Stimulated activated CD8-positive, alpha-beta memory T cell treated with anti-CD3 and anti-CD28 coated beads, Interleukin-7, amount 100 ng/mL, for 48 hours (primary cell): ENCODE data around the gene ARID4B.
"Not testable (repeated sequence)": the region's sequence is repeated elsewhere in the genome, so short reads cannot be mapped to it uniquely, and the experiment has no call there.

Experiments used
- DNase-seq, 2 donors: peaks; one replicate each; pipeline ENCODE4 v3.0.0-alpha.2; 2020; ENCODE audit warnings: low read depth in 1 of 2; ENCODE audit errors: extremely low read depth in 1 of 2

Gene ARID4B, protein sequence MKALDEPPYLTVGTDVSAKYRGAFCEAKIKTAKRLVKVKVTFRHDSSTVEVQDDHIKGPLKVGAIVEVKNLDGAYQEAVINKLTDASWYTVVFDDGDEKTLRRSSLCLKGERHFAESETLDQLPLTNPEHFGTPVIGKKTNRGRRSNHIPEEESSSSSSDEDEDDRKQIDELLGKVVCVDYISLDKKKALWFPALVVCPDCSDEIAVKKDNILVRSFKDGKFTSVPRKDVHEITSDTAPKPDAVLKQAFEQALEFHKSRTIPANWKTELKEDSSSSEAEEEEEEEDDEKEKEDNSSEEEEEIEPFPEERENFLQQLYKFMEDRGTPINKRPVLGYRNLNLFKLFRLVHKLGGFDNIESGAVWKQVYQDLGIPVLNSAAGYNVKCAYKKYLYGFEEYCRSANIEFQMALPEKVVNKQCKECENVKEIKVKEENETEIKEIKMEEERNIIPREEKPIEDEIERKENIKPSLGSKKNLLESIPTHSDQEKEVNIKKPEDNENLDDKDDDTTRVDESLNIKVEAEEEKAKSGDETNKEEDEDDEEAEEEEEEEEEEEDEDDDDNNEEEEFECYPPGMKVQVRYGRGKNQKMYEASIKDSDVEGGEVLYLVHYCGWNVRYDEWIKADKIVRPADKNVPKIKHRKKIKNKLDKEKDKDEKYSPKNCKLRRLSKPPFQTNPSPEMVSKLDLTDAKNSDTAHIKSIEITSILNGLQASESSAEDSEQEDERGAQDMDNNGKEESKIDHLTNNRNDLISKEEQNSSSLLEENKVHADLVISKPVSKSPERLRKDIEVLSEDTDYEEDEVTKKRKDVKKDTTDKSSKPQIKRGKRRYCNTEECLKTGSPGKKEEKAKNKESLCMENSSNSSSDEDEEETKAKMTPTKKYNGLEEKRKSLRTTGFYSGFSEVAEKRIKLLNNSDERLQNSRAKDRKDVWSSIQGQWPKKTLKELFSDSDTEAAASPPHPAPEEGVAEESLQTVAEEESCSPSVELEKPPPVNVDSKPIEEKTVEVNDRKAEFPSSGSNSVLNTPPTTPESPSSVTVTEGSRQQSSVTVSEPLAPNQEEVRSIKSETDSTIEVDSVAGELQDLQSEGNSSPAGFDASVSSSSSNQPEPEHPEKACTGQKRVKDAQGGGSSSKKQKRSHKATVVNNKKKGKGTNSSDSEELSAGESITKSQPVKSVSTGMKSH (N-terminal part only)

DNA sequence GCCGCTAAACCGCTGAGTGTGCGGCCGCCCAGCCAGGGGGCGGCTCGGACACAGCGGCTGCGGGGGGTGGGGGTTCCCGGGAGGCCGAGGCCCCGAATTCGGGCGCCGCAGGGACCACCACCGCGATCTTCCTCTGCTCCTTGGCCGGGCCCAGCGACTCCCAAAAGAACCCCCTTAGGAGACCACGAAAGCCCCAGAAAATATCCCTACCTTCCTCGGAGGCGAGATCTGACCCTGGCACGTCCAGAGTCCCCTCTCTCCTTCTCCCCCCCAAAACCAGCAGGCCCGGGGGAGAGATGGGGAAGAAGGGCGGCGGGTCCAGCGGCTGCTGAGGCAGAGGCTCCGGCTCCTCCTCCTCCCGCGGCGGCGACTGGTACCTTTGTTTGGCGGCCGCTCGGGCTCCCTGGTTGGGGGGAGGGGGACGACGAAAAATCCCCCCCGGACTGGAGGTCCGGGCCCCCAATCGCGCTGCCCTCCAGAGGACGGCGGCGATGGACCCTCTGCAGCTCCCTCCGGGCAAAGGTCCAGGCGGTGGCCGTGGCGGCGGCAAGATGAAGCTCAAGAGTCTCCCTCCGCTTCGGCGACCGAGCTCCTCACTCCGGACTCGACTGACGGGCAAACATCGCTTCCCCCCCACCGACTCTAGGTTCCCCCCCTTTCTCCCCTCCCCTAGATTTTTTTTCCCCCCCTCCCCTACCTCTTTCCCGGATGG is at the start of gene ARID4B:
ARID4B (minus strand) TSS at position 621 of the 712 bp plus-strand sequence. CDS start 1,260 bp downstream, outside the sequence.
- peak in 1 of 2 donors; percentile 17 for DNase-seq

DNA sequence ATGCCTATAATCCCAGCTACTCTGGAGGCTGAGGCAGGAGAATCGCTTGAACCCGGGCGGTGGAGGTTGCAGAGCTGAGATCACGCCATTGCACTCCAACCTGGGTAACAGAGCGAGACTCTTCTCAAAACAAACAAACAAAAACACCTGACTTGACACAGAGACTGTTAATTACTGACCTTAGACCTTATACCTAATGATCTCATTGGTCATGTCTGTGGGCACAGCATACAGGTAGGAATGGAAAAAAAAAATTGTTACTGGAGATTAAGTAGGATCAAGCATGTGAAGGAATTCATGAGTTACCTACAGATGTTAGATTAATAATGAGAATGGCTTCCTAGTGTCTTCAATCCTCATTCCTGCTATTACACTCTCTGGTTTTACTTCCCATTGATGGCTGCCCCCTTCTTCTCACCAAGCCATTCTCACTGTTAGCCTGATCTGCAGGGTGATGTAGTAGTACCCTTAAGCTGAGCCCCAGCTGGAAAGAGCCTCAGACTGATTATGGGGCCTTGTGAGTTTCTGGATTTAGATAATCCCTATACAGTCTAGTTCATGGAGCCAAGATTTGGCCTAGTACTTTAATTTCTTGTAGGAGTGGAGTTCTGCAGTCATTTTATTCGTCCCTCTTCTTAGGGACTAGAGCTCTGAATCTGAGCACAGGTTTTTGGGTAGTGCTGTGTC is 48.1 kb upstream of the ARID4B start:
- no peak for DNase-seq

DNA sequence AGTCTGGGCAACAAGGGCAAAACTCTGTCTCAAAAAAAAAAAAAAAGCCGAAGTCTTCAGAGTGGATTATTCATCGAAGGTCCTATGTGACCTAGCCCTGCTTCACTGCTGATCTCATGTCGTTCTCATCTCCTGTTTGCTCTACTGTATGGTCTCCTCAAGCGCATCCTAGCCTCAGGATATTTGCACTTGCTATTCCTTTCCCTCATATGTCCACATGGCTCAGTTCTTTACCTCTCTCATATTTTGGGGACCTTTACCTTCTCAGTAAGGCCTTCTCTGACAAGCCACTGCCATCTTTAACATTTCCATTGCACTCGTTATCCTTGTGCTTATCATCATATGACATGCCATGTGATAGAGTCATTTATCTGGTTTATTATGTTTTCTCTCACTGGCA is 41.8 kb upstream of the ARID4B start:
- DNase-seq, result no peak

DNA sequence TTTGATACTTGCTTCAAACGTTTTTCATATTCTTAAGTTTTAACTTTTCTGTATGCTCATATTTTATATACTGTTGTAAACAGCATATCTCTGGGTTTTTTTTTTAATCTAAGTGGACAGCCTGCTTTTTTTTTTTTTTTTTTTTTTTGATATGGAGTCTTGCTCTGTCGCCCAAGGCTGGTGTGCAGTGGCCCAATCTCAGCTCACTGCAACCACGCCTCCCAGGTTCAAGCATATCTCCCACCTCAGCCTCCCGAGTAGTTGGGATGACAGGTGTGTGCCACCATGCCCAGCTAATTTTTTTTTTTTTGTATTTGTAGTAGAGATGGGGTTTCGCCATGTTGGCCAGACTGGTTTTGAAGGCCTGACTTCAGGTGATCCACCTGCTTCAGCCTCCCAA is 40.4 kb upstream of the ARID4B start:
- no peak for DNase-seq

DNA sequence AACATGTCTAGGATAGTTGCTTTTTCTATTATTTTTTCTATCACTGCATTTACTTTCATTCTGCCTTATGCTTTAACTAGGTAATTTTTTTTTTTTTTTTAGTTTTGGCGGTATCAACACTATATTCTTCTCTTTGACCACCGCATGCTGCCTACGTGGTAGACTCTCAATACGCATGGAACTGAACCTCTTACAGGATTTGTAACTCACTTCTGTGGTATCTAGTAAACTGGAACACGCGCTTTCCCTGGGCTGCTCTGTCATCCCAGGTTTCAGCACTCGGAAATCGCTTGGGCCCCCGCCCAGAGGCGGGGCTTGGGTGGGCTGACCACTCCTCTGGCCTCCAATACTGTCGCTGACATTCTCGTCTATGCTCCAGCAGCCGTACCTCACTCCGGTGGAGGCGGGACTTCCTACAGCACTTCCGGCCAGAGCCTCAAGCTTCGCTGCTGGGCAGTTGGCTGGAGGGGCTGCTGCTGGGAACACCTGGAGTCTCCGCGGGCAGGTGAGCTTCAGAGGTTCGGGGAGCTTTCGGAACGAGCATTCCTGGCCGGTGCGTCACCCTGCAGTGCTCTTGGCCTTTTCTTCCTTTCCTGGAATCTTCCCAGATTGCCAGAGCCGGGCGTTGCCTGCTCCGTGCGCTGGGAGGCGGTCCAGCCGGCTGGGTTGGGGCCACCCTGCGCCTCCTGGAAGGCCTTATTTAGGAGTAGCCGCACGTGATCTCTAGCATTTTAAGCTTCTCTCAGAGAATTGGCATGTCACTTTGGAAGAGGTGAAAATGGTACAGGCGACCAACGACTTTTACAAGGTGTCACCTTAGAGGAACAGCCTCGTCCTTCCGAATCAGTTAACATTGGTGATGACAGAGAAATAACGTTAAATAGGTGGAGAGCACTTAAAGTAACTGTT is 39.3 kb upstream of the ARID4B start, which contains the start of gene TBCE:
TBCE (plus strand) TSS at position 428 of the 909 bp plus-strand sequence. CDS start 12,623 bp downstream, outside the sequence.
- DNase-seq, result peak; percentile 78 to 88

DNA sequence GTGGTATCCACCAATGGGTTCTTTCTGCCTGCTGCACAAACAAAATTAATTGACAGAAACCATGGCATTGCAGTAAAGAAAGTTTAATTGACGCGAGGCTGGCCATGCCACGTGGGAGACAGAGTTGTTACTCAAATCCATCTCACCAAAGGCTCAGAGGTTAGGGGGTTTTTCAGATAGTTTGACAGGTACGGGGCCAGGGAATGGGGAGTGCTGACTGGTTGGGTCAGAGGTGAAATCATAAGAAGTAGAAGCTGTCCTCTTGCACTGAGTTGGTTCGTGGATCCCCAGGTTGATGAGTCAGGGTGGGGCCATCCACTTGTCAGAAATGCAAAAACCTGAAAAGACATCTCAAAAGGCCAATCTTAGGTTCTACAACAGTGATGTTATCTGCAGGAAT is 38.3 kb upstream of the ARID4B start:
- DNase-seq, result peak; percentile 3 to 40

DNA sequence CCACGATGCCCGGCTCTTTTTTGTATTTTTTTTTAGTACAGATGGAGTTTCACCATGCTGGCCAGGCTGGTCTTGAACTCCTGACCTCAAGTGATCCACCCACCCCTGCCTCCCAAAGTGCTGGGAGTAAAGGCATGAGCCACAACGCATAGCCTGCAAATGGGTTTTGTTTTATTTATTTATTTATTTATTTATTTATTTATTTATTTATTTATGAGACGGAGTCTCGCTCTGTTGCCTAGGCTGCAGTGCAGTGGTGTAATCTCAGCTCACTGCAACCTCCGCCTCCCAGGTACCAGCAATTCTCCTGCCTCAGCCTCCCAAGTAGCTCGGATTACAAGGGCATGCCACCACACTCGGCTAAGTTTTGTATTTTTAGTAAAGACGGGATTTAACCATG is 36.2 kb upstream of the ARID4B start:
- not testable (repeated sequence) for DNase-seq

DNA sequence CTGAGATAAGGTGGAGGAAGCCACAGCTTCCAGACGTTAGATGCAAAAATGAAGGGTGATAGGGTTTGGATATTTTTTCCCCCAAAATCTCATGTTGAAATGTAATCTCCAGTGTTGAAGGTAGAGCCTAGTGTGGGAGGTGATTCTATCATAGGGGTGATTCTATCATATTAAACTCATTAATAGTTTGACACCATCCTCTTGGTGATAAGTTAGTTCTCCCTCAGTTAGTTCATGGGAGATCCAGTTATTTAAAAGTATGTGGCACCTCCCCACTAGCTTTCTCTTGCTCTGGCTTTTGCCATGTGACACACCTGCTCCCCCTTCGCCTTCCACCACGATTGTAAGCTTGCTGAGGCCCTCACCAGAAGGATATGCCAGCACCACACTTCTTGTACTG is 30.9 kb upstream of the ARID4B start:
- DNase-seq, result no peak

DNA sequence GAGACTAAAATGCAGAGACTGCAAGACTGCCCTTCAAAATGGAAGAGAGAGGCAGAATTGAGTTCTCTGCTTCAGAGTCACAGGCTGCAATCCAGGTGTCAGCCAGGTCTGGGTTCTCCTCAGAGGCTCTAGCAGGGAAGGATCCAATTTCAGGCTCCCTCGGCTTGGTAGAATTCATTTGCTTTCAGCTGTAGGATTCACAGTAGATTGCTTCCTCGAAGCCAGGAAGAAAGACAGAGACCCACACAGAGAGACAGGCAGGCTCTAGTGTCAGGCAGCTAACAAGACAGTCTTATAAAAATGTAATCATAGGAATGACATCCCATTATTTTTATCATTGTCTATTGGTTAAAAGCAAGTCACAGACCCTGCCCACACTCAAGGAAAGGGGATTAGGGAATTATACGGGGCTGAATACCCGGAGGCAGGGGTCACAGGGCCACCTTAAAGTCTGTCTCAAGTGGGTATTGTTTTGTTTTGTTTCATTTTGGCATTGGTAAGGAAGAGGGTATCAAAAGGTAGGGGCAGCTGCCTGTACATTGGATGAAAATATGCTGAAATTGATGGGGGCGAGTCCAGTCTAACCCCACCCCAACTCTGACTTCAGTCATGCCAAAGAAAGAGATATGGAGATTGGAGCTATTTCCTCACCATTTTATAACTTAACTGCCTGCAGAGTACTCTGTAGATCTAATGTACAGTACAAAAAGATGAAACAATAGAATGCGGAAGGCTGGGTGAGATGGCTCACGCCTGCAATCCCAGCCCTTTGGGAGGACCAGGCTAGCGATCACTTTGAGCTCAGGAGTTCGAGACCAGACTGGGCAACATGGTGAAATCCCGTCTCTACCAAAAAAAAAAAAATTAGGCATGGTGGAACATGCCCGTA is 29.8 kb upstream of the ARID4B start:
- DNase-seq, result no peak

DNA sequence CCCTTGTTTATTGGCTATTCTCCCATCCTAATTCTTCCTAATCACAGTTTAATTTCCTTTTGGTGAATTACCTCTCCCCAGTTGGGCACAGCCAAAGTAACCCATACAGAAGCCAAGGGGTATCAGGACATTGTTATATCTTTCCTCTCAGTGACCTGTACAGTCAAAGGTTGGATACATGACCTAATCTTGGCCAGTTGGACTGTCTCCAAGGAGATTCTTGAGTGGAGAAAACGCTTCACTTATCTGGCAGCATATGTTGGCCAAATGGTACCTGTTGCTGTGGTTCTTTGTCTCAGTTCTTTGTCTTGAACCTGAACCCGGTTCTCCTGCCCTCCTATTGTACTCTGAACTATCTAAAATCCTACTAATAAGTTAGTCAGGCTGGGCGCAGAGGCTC is 23.9 kb upstream of the ARID4B start:
- DNase-seq, result no peak

DNA sequence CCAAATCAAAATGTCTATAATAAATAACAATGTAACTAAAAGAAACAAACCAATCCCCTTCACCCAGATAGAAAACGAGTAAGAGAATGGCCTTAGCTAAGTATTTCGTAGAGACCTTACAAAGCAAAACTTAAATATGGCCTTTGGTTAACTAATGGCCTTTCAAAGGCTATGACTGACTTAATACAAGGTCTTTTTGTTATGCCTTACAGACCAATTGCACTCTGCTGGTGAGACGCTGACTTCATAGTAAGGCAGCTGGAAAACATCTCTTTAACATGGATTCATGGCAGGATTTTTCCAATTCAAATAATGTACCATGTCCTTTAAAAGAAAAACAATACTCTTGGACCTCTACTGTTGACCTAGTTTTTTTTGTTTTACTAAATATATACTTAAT is 23.5 kb upstream of the ARID4B start:
- DNase-seq, result no peak

DNA sequence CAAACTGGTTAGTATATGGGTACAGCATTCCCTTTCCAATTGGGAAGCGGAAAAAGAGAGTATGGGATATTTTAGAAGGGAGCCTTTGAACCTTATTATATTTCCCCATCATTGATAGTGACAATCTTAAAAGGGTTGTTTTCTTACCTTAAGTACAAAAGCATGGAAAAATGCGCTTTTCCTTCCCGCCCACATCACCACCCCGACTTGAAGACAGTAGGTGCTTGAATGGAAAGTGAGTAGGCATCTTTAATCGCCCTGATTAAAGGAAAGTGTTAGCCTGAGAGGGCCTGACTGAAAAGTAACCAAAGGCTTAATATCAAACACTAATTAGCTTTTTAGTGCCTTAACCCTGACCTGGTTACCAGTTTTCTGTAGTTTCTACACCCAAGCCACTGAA is 15.7 kb upstream of the ARID4B start:
- DNase-seq, result no peak

DNA sequence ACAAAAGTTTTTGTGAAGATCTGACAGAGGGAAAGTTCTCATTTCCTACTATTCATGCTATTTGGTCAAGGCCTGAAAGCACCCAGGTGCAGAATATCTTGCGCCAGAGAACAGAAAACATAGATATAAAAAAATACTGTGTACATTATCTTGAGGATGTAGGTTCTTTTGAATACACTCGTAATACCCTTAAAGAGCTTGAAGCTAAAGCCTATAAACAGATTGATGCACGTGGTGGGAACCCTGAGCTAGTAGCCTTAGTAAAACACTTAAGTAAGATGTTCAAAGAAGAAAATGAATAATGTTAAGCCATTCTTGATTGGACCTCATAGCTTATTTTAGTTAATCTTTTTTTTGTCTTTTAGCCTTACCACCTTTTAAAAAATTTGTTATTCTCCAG is 14.5 kb upstream of the ARID4B start:
- DNase-seq, result no peak

DNA sequence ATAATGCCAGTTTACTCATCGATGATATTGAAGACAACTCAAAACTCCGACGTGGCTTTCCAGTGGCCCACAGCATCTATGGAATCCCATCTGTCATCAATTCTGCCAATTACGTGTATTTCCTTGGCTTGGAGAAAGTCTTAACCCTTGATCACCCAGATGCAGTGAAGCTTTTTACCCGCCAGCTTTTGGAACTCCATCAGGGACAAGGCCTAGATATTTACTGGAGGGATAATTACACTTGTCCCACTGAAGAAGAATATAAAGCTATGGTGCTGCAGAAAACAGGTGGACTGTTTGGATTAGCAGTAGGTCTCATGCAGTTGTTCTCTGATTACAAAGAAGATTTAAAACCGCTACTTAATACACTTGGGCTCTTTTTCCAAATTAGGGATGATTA is 14.1 kb upstream of the ARID4B start:
- DNase-seq, result no peak

DNA sequence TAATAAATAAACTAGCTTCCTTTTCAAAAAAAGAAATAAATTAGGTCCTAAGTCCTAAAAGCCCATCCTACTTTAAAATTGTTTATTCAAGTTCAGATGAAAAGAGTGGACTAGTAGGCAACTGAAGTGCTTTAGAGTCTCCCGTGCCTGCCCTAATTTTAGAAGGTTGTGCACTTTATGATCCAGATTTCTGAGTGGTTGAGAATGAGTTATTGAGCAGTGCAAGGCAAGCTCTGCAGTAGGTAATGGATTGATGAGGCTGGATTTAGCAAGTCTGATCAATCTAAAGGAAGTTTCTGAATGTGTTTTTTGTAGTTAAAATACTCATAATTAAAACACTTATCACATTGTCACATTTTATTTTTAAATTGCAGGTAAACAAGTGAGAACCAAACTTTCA is 13.4 kb upstream of the ARID4B start:
- DNase-seq, result no peak

DNA sequence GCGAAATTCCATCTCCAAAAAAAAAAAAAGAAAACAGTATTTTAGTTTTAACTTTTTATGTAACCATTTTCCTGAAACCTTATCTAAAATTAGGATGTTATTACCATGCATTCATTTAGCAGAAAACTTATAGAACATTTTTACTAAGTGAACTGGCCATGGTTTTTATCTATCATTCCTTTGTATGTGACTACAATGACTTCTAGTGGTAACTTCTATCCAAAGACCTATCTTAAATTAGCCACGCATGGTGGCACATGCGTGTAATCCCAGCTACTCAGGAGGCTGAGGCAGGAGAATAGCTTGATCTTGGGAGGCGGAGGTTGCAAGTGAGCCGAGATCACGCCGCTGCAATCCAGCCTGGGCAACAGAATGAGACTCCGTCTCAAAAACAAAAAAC is 11.8 kb upstream of the ARID4B start:
- DNase-seq, result no peak

DNA sequence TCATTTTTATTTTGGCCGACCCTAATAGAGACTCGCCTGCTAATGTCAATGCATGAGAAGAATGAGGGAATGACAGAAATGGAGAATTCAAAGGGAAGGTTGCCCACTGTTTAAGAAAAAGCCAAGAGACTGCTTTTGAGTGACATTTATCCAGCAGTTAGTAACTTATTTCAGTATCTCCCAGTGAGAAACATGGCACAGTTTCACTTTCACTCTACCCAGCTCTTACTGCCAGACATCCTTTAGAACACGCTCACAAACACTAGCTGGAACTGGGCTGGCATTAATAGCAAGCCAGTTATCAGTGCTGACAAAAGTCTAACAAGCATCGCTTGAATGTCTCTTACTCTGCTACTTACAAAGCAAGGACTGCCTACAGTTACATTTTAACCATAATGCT is 8.9 kb upstream of the ARID4B start:
- DNase-seq, result no peak

DNA sequence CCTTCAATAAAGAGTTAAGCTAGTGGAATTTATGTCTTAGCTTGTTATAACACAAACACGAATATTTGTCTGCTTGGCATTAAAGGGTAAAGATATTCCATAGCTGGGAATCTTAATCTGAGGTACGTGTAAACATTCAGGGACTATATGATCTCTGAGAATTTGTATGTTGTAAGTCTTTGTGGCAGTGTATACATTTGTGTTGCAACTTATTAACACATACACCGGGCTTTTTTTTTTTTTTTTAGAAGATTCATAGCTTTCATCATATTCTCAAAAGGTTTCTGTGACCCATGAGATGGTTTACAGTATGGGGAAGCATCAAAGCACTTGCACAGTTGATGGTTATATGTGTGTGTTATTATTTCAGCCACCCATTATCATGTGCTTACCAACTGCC is 3.4 kb upstream of the ARID4B start:
- no peak for DNase-seq
